Tibial nerve (tissue), 4 donors: ENCODE measurements around the gene TSGA10IP. TPM values are rescaled to one million over a fixed set of nuclear protein-coding genes. Genes with fewer than 3 reads are reported as not detected.

ENCODE experiments used
- DNase-seq, 2 donors: peaks; one replicate each; pipeline ENCODE4 v3.0.0-alpha.2; 2019; ENCODE audit warnings: low spot score in 2 of 2
- H3K27ac ChIP-seq, 4 donors: fragments of 200-600 bp; sonication (generic) in 3 of 4; one replicate each; pipeline ENCODE4 v1.5.1; 2017 to 2019; ENCODE audit warnings: mild to moderate bottlenecking in 1 of 4
- H3K27me3 ChIP-seq, 2 donors: fragments of 200-600 bp; sonication (generic) in 1 of 2; one replicate each; pipeline versions ENCODE4 v1.5.1 to v1.6.0; 2017 to 2019
- H3K36me3 ChIP-seq, 3 donors: fragments of 200-600 bp; sonication (generic); one replicate each; pipeline ENCODE4 v1.5.1; 2018 to 2019
- H3K4me1 ChIP-seq, 4 donors: fragments of 200-600 bp; sonication (generic) in 3 of 4; one replicate each; pipeline ENCODE4 v1.5.1; 2017 to 2019
- H3K4me3 ChIP-seq, 4 donors: fragments of 200-600 bp; sonication (generic) in 3 of 4; one replicate each; pipeline ENCODE4 v1.5.1; 2017 to 2019; ENCODE audit warnings: mild to moderate bottlenecking in 1 of 4, moderate library complexity in 1 of 4
- H3K9me3 ChIP-seq, 4 donors: fragments of 200-600 bp; sonication (generic) in 3 of 4; one replicate each; pipeline ENCODE4 v1.5.1; 2017 to 2019
- CTCF ChIP-seq, 5 experiments: fragments of 200-600 bp in 3 of 5; fragments of 450-650 bp in 2 of 5; sonication (generic) in 3 of 5; IDR thresholded peaks; one replicate each; pipeline ENCODE4 v1.5.1; 2016 to 2019; ENCODE audit warnings: antibody characterized with exemption in 5 of 5, mild to moderate bottlenecking in 3 of 5, moderate library complexity in 2 of 5
- EP300 ChIP-seq, 2 donors: sonication (generic); formaldehyde crosslinking; IDR thresholded peaks; one replicate each; pipeline ENCODE4 v1.6.1; 2017; ENCODE audit warnings: antibody characterized with exemption in 2 of 2, mild to moderate bottlenecking in 1 of 2
- POLR2A ChIP-seq, 2 donors: fragments of 450-650 bp; IDR thresholded peaks; one replicate each; pipeline ENCODE4 v1.6.1; 2017; ENCODE audit warnings: antibody characterized with exemption in 2 of 2, mild to moderate bottlenecking in 2 of 2, moderate library complexity in 2 of 2
- WGBS, 2 donors: methylation state at CpG; one replicate each; pipeline ENCODE4 v1.1.5; 2018; 5-methylcytosine and 5-hydroxymethylcytosine counted together
- total RNA-seq, 4 donors: library from RNA; depleted of rRNA; stranded (reverse); fragments of >200 nt; gene quantifications; one replicate each; pipeline ENCODE4 v1.1.0, GENCODE V29; 2016

TSGA10IP gene
- total RNA-seq, 4 donors from 2014 or later, result not detected

DNA sequence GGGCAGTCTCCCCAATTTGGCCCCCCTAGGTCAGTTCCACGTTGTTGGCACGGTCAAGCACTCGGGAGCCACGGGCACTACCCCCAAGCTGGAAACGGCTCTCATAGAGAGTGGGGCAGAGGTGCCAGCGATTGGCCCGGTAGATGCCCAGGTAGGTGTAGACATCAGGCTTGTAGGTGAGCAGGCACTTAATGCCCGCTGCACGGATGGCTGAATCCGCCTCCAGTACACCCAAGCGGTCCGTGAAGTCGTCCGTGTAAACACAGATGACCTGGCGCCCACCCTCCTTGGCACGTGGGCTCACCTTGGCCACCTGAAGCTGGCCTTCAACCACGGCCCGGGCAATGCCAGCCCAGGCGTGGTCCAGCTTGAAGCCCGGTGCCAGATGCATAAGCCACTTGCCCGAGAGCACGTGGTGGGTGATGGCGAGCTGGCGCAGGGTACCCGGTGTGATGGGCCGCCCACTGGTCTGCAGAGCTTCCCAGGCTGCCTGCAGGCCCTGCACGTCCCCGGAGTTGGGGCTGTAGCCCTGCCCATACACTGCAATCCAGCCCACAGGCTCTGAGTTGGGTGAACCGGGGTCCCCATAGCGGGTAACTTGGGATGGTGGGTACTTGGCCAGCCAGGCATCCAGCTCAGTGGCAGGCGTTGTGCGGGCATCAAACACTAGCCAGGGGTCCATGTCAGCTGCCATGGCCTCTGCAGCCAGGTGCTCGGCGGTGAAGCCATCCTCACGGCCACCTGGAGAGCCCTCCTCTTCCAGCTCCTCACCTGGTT, 27.7 kb upstream of the TSGA10IP start:
- Histone ChIP-seq H3K4me1 (peaks cover 4 to 64% (median 42%) of the 10 kb centered on the region in 4 donors), H3K9me3 (no peaks in the 10 kb centered on the region), H3K36me3 (peaks cover 0 to 14% (median 4%) of the 10 kb centered on the region in 3 donors), H3K27me3 (no peaks in the 10 kb centered on the region), H3K4me3 (peak overlapping the region; percentile 76 to 99 (median 88)), H3K27ac (peak overlapping the region; percentile 84 to 98 (median 96))
- DNase-seq, result no peak
- TF ChIP-seq CTCF (IDR thresholded peaks at IDR 0.05) (no peak), EP300 (IDR thresholded peaks at IDR 0.05) (no peak), POLR2A (IDR thresholded peaks at IDR 0.05) (no peak)
- WGBS, 2 donors, result 74 to 79% methylated on average over 19 to 30 of the region's 35 CpGs

DNA sequence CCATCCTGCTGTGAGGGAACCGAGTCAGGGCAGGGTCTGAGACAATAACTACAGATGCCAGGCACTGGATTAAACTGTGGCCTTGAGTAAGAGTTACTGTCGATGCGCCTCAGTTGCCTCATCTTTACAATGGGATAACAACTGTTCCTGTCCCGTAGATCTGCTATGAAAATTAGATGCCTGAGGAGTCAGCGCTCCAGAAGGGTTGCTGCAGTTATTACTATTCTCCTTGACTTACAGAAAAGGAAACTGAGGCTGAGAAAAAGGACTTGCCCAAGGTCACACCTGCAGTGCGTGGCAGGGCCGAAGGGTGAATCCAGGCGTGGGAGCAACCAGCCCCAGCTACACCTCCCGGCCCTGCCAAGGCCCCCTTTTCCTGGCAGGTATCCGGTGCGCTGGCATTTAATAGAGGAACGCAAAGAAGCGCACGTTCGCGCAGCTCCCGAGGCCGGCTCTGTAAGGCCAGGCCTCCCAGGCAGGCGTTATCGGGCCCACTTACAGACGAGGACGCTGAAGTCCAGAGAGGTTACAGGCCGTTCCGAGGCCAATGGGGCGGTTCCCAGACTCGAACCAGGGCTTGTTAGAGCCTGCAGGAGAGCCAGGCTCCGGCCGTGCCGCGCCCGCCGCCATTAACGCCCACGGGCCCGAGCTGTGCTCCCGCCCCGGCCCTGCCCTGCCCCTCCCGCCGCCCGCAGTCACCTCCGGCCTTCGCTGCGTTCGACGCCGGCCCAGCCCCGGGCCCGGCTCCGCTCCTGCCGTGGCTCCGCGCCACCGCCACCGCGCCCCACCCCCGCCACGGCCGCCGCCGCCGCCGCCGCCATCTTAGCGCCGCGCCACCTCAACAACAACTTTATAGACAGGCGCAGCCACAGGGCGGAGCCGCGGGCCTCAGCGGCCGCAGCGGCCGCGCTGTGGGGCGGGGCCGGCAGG, 26.8 kb upstream of the TSGA10IP start, which contains the start of gene C11orf68:
TSS of gene C11orf68 (minus strand) at position 852 of the 930 bp plus-strand sequence. CDS start at position 821, 31 bp downstream.
- WGBS, 2 donors, result 5 to 26% methylated on average over 13 to 58 of the region's 77 CpGs
- TF ChIP-seq POLR2A (IDR thresholded peaks at IDR 0.05) (peak; percentile 48 to 69), CTCF (IDR thresholded peaks at IDR 0.05) (peak in 1 of 5 experiments; percentile 18), EP300 (IDR thresholded peaks at IDR 0.05) (peak in 1 of 2 donors; percentile 65)

DNA sequence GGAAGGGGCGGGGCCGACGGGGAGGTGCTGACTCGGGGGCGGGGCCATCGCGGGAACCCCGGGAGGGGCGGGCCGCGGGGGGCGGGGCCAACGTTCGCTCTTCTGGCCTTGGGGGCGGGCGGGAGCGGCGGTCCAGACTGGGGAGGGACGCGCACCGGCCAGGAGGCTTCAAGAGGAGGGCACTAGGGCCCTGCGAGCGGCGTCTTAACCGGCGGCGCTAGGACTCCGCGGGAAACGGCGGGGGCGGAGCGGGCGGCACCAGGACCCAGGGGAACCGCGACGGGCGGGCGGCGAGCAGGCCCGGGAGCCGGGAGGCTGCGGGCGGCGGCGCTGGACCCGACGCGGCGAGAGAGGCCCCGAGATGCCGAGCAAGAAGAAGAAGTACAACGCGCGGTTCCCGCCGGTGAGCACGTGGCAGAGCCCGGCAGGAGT, 26.1 kb upstream of the TSGA10IP start, which contains the start of gene DRAP1:
TSS of gene DRAP1 (plus strand) at position 286 of the 432 bp plus-strand sequence. CDS start at position 362, 76 bp downstream.
- peak within 1 kb of the TSS; percentile 84 to 98 (median 96) for H3K27ac ChIP-seq
- peak within 1 kb of the TSS; percentile 76 to 99 (median 88) for H3K4me3 ChIP-seq
- TF ChIP-seq CTCF (IDR thresholded peaks at IDR 0.05) (peak in 1 of 5 experiments; percentile 66), POLR2A (IDR thresholded peaks at IDR 0.05) (peak in 1 of 2 donors; percentile 55), EP300 (IDR thresholded peaks at IDR 0.05) (peak; percentile 43 to 86)
- H3K27me3 ChIP-seq, result no peaks in the 10 kb centered on the region
- peaks cover 4 to 56% (median 42%) of the 10 kb centered on the region in 4 donors for H3K4me1 ChIP-seq
- 0% methylated on average over 29 to 40 of the region's 59 CpGs for WGBS, 2 donors
- H3K36me3 ChIP-seq, result peaks cover 0 to 28% (median 4%) of the 10 kb centered on the region in 3 donors
- DNase-seq, result peak; percentile 94 to 98
- H3K9me3 ChIP-seq, result no peaks in the 10 kb centered on the region

More for the DNA sequence above, 26.8 kb upstream of the TSGA10IP start, which contains the start of gene C11orf68:
- H3K36me3 ChIP-seq, result peaks cover 0 to 23% (median 4%) of the 10 kb centered on the region in 3 donors
- H3K9me3 ChIP-seq, result no peaks in the 10 kb centered on the region
- DNase-seq, result no peak
- H3K27ac ChIP-seq, result peak within 1 kb of the TSS; percentile 84 to 98 (median 96)
- H3K4me3 ChIP-seq, result peak within 1 kb of the TSS; percentile 76 to 99 (median 88)
- H3K27me3 ChIP-seq, result no peaks in the 10 kb centered on the region
- H3K4me1 ChIP-seq, result peaks cover 4 to 56% (median 42%) of the 10 kb centered on the region in 4 donors

DNA sequence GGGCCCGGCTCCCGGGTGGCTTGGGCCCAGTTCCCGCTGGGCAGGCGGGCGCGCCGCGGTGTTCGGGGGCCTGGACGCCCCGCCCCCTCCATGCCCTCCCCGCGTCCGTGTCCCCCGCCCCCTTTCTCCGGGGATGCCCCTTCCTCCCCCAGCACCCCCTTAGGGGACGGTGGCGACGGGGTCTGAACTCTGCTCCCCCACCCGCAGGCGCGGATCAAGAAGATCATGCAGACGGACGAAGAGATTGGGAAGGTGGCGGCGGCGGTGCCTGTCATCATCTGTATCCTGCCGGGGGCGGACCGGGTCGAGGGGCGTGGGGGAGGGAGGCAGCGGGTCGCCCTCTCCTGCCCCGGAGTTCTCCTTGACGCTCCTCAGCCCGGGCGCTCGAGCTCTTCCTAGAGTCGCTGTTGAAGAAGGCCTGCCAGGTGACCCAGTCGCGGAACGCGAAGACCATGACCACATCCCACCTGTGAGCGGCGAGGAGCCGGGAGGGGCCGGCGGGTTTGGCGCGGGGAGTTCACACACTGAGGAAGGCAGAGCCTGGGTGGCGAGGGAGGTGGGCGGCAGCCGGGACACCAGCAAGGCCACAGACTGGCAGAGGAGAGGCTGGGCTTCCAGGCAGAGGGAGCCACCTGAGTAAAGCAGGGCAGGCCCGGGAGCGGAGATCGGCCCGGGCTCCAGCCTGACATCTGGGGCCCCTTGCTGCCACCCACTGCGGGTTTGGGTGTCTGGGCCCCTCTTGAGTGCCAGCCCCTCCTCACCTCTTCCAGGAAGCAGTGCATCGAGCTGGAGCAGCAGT, 25.5 kb upstream of the TSGA10IP start:
- Histone ChIP-seq H3K36me3 (peaks cover 0 to 33% (median 4%) of the 10 kb centered on the region in 3 donors), H3K4me3 (peak overlapping the region; percentile 60 to 86 (median 72)), H3K27me3 (no peaks in the 10 kb centered on the region), H3K27ac (peak overlapping the region in 3 of 4 donors; percentile 83 to 91 (median 87)), H3K9me3 (no peaks in the 10 kb centered on the region), H3K4me1 (peaks cover 4 to 52% (median 41%) of the 10 kb centered on the region in 4 donors)
- no peak for DNase-seq
- WGBS, 2 donors, result 0 to 1% methylated on average over 43 to 55 of the region's 60 CpGs
- TF ChIP-seq POLR2A (IDR thresholded peaks at IDR 0.05) (peak in 1 of 2 donors; percentile 4), CTCF (IDR thresholded peaks at IDR 0.05) (no peak), EP300 (IDR thresholded peaks at IDR 0.05) (no peak)
